HG02759 (cell line): ENCODE data around the gene ATP6V1C2.

Experiments used
- ATAC-seq: cut with Tn5 transposase; IDR thresholded peaks from one replicate; pipeline ENCODE4 v1.9.1; 2021; ENCODE audit warnings: mild to moderate bottlenecking, moderate library complexity; ENCODE audit not compliant: unreplicated experiment

ATP6V1C2 gene

GRCh38 chr2:10721396-10722251, at the start of gene ATP6V1C2:
Gene ATP6V1C2, plus strand, starts transcription at chr2:10721630. Its CDS starts 1,220 bp downstream, at chr2:10722850.
- ATAC-seq, result peak; percentile 83

GRCh38 chr2:10675131-10675530, 46.3 kb upstream of the ATP6V1C2 start:
- ATAC-seq, result no peak

- ATAC-seq, result no peak
These were observed 43.2 kb upstream of the ATP6V1C2 start for GRCh38 chr2:10678225-10678624.

- ATAC-seq, result no peak
These were observed 41.2 kb upstream of the ATP6V1C2 start for GRCh38 chr2:10680214-10680613.

- no peak for ATAC-seq
These were observed 40.5 kb upstream of the ATP6V1C2 start for GRCh38 chr2:10680957-10681356.

- ATAC-seq, result no peak
These were observed 35.2 kb upstream of the ATP6V1C2 start for GRCh38 chr2:10686176-10686730.

GRCh38 chr2:10688921-10689807, 32.3 kb upstream of the ATP6V1C2 start:
- ATAC-seq, result peak; percentile 28

- no peak for ATAC-seq
These were observed 29.9 kb upstream of the ATP6V1C2 start for GRCh38 chr2:10691521-10691920.

GRCh38 chr2:10700078-10700803, 21.2 kb upstream of the ATP6V1C2 start:
- no peak for ATAC-seq

GRCh38 chr2:10704034-10704594, 17.3 kb upstream of the ATP6V1C2 start:
- no peak for ATAC-seq

GRCh38 chr2:10706033-10706432, 15.4 kb upstream of the ATP6V1C2 start:
- ATAC-seq, result no peak

GRCh38 chr2:10707831-10708230, 13.6 kb upstream of the ATP6V1C2 start:
- no peak for ATAC-seq

- no peak for ATAC-seq
These were observed 12.0 kb upstream of the ATP6V1C2 start for GRCh38 chr2:10709290-10709939.

- no peak for ATAC-seq
These were observed 9.1 kb upstream of the ATP6V1C2 start for GRCh38 chr2:10712185-10712809.

GRCh38 chr2:10716581-10716980, 4.8 kb upstream of the ATP6V1C2 start:
- no peak for ATAC-seq

GRCh38 chr2:10717628-10718027, 3.8 kb upstream of the ATP6V1C2 start:
- ATAC-seq, result no peak

GRCh38 chr2:10720306-10720705, 1.1 kb upstream of the ATP6V1C2 start:
- ATAC-seq, result no peak

- ATAC-seq, result peak; percentile 16
These were observed 459 bp upstream of the ATP6V1C2 start for GRCh38 chr2:10720947-10721395.

- no peak for ATAC-seq
These were observed 909 bp downstream of the ATP6V1C2 start for GRCh38 chr2:10722252-10722825.
